ENCODE data around the gene ADAMTS17.

DNA sequence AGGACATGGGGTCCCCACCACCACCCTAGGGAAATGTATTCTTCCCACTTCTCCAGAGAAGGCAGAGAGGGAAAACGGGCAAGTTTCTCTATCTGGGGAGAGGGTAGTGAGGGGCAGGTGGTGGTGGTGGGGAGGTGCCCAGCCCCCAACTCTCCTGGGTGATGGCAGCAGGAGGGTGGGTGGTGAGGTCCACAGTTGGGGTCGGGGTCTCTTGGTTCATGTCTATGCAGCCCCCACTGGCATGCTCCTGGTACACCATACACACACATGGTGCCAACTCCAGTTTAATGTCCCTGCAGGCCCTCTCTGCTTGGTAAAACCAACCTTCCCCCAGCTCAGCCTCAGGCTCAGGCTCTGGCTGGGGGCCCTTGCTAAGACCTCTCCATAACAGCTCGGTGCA lies 354.1 kb downstream of the ADAMTS17 start:
- TF ChIP-seq, protein P1, sequence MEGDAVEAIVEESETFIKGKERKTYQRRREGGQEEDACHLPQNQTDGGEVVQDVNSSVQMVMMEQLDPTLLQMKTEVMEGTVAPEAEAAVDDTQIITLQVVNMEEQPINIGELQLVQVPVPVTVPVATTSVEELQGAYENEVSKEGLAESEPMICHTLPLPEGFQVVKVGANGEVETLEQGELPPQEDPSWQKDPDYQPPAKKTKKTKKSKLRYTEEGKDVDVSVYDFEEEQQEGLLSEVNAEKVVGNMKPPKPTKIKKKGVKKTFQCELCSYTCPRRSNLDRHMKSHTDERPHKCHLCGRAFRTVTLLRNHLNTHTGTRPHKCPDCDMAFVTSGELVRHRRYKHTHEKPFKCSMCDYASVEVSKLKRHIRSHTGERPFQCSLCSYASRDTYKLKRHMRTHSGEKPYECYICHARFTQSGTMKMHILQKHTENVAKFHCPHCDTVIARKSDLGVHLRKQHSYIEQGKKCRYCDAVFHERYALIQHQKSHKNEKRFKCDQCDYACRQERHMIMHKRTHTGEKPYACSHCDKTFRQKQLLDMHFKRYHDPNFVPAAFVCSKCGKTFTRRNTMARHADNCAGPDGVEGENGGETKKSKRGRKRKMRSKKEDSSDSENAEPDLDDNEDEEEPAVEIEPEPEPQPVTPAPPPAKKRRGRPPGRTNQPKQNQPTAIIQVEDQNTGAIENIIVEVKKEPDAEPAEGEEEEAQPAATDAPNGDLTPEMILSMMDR (conservative IDR thresholded peaks at IDR 0.05; ENCODE audit: low read length): no peak
- no peak for TF ChIP-seq EZH2phosphoT487 (IDR thresholded peaks at IDR 0.05; ENCODE audit: borderline replicate concordance)
